Fibroblast of lung (primary cell): Measurements from ENCODE around the gene OTUD7B.

ENCODE experiments used
- EZH2 ChIP-seq: IDR thresholded peaks from 2 replicates; pipeline ENCODE4 v1.5.1; 2012; ENCODE audit warnings: low read length, control low read depth, mild to moderate bottlenecking; ENCODE audit errors: missing control alignments
- TF ChIP-seq, protein P1 (sequence below), 2 donors: IDR thresholded peaks in 1 of 2; conservative IDR thresholded peaks in 1 of 2; 1 replicate in 1 of 2; 2 replicates in 1 of 2; pipeline ENCODE4 v1.5.1; 2011 to 2012; ENCODE audit warnings: low read length in 2 of 2, control low read depth in 1 of 2, inconsistent platforms in 1 of 2, low read depth in 1 of 2, mild to moderate bottlenecking in 1 of 2

DNA sequence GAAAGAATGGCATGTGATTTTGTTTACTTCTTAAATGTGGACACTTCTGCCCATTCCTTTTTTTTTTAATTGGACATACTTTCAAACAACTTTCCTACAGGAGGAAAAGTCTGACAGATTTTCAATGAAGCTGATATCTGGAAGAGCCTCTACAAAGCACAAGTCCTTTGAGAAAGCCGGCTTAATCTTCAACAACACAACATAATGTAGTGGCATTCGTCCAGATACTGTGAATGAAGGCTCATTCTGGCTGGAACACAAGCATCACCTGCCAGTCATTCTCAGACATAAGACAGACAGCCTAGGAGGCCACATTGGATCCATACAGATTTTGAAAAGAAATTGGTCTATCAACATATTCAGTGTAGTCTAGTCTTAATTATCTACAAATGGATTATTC lies 4.9 kb downstream of the OTUD7B start:
- TF ChIP-seq, protein P1, sequence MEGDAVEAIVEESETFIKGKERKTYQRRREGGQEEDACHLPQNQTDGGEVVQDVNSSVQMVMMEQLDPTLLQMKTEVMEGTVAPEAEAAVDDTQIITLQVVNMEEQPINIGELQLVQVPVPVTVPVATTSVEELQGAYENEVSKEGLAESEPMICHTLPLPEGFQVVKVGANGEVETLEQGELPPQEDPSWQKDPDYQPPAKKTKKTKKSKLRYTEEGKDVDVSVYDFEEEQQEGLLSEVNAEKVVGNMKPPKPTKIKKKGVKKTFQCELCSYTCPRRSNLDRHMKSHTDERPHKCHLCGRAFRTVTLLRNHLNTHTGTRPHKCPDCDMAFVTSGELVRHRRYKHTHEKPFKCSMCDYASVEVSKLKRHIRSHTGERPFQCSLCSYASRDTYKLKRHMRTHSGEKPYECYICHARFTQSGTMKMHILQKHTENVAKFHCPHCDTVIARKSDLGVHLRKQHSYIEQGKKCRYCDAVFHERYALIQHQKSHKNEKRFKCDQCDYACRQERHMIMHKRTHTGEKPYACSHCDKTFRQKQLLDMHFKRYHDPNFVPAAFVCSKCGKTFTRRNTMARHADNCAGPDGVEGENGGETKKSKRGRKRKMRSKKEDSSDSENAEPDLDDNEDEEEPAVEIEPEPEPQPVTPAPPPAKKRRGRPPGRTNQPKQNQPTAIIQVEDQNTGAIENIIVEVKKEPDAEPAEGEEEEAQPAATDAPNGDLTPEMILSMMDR (conservative IDR thresholded peaks at IDR 0.05 in 1 of 2, IDR thresholded peaks at IDR 0.05 in 1 of 2; ENCODE audit: low read depth in 1 of 2, low read length in 2 of 2) = no peak
- no peak for TF ChIP-seq EZH2
